Neuron (in vitro differentiated cells): ENCODE measurements around the gene BABAM2.
"Not testable (repeated sequence)": the region's sequence is repeated elsewhere in the genome, so short reads cannot be mapped to it uniquely, and the experiment has no call there.

Source experiments
- H2AFZ ChIP-seq: one replicate; pipeline ENCODE4 v1.6.1; 2013; ENCODE audit warnings: low read depth, mild to moderate bottlenecking, inconsistent platforms, low read length, moderate library complexity
- H3K27me3 ChIP-seq: one replicate; pipeline ENCODE4 v1.6.1; 2013; ENCODE audit warnings: low read length; ENCODE audit not compliant: insufficient read depth
- H3K36me3 ChIP-seq: one replicate; pipeline ENCODE4 v1.6.1; 2013; ENCODE audit warnings: low read length; ENCODE audit not compliant: insufficient read depth
- H3K4me1 ChIP-seq: one replicate; pipeline ENCODE4 v1.6.1; 2013; ENCODE audit warnings: low read length; ENCODE audit not compliant: insufficient read depth
- H3K4me3 ChIP-seq: 2 replicates; pipeline ENCODE4 v1.5.1; 2013; ENCODE audit warnings: mild to moderate bottlenecking, low read length, moderate library complexity
- H3K9me3 ChIP-seq: one replicate; pipeline ENCODE4 v1.6.1; 2013; ENCODE audit warnings: low read length

The BABAM2 gene

DNA sequence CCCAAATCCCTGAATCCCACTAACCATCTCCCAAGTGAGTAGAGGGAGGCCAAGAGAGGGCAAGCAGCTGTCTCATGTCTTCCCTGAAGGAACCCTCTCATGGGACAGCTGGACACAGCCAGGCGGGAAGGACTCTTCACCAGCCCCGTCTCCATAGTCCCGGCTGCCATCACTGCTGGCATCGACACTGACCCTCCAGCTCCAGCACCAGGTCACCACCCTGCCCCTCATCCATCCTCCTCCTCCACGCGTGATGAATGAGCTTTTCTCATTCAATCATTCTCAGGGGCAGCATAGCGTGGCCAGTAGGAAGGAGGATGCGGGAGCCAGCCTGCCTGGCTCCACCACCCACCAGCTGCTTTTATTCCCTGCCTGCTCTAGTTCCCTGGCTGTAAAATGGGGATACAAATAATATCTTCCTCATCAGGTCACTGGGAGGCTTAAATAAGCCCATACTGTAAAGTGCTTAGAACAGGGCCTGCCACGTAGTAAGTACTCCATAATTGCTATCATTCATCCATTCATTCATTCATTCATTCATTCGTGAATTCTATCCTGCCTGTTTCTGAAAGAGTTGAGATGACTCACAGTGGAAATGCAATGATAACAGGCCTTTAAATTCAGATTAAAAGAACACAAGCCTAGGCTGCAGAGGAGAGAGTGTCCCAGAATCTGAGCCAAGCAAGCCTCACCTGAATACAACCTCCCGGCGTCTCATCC, 471.6 kb downstream of the BABAM2 start:
- H3K9me3 ChIP-seq, result no peaks in the 10 kb centered on the region
- H3K4me1 ChIP-seq, result peaks cover 8% of the 10 kb centered on the region
- H3K4me3 ChIP-seq, result no peak overlapping the region
- H3K36me3 ChIP-seq, result no peaks in the 10 kb centered on the region
- no peak overlapping the region for H2AFZ ChIP-seq
- H3K27me3 ChIP-seq, result no peaks in the 10 kb centered on the region

DNA sequence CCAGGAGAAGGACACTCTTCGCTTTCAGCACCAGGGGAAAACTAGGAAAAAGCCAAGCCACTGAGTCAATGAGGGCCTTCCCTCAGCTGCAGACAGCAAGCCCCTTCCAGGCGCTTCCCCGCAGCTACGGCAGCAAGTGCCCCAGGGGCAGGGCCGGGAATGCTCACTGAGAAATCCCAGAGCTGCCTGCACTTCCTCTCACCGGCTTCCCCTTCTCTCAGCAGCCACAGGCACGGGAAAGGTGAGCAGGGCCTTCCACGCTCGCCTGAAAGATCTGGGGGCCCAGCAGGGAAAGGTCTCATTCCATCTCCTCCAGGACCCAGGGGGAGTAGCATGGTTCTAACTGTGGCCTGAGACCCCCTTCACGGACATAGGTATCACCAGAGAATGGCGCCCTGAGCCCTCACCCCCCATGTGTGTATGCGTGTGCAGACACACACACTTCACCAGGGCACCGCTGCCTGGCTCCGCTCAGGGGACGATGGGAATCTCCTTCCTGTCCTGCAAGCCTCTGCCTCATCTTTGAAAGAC, 472.5 kb downstream of the BABAM2 start:
- Histone ChIP-seq H3K27me3 (no peaks in the 10 kb centered on the region), H3K4me1 (peaks cover 8% of the 10 kb centered on the region), H3K9me3 (no peaks in the 10 kb centered on the region), H2AFZ (no peak overlapping the region), H3K4me3 (no peak overlapping the region), H3K36me3 (no peaks in the 10 kb centered on the region)

DNA sequence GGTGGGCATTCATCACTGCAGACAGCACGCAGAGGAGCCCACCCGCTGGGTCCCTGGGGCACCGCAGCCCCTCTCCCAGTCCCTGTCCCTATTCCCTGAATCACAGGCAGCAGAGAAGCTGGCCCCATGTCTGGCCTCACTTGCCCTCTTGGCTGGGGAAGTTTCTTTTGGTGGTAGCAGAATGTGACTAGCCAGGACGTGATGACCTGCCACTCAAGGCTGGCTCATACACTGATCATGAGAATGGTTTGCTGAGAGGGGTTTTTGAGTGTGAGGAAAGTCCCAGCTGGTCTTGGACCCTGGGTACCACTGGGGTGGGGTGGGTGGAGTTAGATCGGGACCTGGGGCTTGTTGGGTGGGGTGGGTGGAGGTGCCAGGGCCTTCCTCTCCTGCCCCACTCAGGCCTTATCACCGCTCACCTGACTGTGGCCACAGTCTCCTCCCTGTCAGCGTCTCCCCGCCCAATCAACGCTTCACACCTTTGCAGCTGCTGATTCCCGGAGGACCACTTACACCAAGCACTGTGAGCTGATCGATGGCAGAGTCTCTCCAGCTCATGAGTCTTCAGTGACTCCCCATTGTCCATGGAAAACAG, 473.3 kb downstream of the BABAM2 start:
- H2AFZ ChIP-seq, result no peak overlapping the region
- H3K4me1 ChIP-seq, result peaks cover 8% of the 10 kb centered on the region
- H3K4me3 ChIP-seq, result no peak overlapping the region
- H3K9me3 ChIP-seq, result no peaks in the 10 kb centered on the region
- H3K27me3 ChIP-seq, result no peaks in the 10 kb centered on the region
- no peaks in the 10 kb centered on the region for H3K36me3 ChIP-seq

DNA sequence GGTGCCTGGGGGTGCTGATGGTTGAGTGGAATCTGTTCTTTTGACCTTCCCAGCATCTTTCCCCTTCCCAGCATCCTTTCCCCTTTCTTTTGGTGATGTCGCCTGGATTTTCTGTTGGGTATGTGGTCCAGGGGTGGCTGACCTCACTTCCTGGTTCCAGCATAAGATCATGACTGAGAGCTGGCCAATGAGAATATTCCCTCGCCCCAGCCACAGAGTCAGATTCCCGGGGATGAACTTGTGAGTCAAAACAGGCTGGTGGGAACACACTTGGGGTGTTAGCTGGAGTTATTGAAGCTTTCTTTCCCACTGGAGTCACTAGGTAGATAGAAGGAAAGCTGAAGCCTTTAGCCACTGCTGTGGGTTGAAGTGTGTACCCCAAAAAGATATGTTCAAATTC, 474.1 kb downstream of the BABAM2 start:
- H3K27me3 ChIP-seq, result no peaks in the 10 kb centered on the region
- H3K4me1 ChIP-seq, result peaks cover 8% of the 10 kb centered on the region
- no peaks in the 10 kb centered on the region for H3K9me3 ChIP-seq
- no peak overlapping the region for H3K4me3 ChIP-seq
- H3K36me3 ChIP-seq, result no peaks in the 10 kb centered on the region
- no peak overlapping the region for H2AFZ ChIP-seq

GRCh38 chr2:28365158-28365557, 474.6 kb downstream of the BABAM2 start:
- no peaks in the 10 kb centered on the region for H3K9me3 ChIP-seq
- no peaks in the 10 kb centered on the region for H3K27me3 ChIP-seq
- no peaks in the 10 kb centered on the region for H3K36me3 ChIP-seq
- peaks cover 8% of the 10 kb centered on the region for H3K4me1 ChIP-seq
- H2AFZ ChIP-seq, result no peak overlapping the region
- H3K4me3 ChIP-seq, result no peak overlapping the region

GRCh38 chr2:28366149-28366495, 475.6 kb downstream of the BABAM2 start:
- H3K4me1 ChIP-seq, result peaks cover under 1% of the 10 kb centered on the region
- no peaks in the 10 kb centered on the region for H3K36me3 ChIP-seq
- no peak overlapping the region for H2AFZ ChIP-seq
- no peak overlapping the region for H3K4me3 ChIP-seq
- H3K9me3 ChIP-seq, result no peaks in the 10 kb centered on the region
- H3K27me3 ChIP-seq, result no peaks in the 10 kb centered on the region

DNA sequence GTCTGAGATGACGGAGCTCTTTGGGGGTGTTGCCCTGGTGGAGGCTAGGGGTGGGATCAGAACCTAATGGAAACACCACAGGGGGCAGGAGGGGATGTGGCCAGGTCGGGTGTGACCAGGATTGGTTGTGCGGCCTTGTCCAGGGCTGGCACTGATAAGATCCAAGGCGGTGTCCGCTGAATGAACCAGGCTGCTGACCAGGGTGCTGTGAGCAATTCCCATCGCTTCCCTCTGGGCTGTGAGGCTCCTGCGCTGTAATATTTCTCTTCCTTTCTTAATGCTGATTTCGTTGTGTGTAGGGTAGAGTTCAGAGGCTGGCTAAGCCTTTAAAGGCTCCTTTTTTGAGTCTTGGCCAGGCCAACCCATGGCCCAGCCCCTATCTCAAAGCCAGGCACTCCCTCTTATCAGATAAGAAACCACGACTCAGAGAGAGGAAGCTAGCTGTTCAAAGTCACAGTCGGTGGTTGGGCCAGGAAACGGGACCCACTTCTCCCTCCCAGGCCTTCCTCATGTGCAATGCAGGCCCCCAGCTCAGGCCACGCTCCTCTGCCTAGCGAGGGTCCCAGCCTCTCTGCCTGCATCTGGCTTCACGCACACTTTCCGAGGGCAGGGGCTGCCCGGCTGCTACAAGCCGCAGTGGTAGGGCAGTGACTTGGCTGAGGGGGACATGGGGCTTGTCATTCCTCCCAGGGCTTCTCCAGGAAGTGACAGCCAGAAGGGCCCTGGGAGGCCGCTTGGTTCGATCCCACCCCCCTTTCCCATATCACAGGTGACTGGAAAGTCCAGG, 476.2 kb downstream of the BABAM2 start:
- H3K4me3 ChIP-seq, result no peak overlapping the region
- no peaks in the 10 kb centered on the region for H3K4me1 ChIP-seq
- H3K36me3 ChIP-seq, result no peaks in the 10 kb centered on the region
- H2AFZ ChIP-seq, result no peak overlapping the region
- no peaks in the 10 kb centered on the region for H3K27me3 ChIP-seq
- H3K9me3 ChIP-seq, result no peaks in the 10 kb centered on the region

DNA sequence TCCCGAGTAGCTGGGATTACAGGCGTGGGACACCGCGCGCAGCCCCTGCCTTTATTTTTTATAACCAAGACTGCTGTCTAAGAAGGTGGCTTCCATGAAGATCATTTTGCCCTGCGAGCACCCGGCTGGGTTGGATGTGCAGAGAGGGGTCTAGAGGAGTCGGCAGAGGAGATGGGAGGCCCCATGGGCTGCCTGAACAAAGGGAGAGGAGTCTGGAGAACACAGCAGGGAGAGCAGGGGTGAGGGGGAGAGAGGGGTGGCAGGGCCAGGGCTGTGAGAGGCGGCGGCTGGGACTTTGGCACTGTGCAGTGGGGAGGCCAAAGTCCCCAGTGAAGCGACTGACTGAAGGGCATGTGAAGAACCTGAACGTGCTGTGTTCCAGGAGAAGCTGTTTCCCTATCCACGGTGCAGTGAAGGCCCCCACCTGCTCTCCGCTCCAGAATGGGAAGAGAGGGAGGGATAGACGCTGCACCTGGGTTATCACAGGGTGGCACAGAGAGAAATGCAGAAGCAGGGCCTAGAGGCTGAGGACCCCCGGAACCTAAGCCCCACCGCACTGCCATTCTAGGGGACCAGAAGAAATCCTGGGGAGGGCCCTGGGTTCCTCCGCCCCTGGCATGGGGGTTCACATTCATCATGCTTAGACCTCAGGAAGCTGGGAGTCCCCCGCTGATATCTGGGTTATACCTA, 477.3 kb downstream of the BABAM2 start:
- H2AFZ ChIP-seq, result no peak overlapping the region
- no peaks in the 10 kb centered on the region for H3K36me3 ChIP-seq
- no peak overlapping the region for H3K4me3 ChIP-seq
- no peaks in the 10 kb centered on the region for H3K9me3 ChIP-seq
- no peaks in the 10 kb centered on the region for H3K27me3 ChIP-seq
- no peaks in the 10 kb centered on the region for H3K4me1 ChIP-seq

DNA sequence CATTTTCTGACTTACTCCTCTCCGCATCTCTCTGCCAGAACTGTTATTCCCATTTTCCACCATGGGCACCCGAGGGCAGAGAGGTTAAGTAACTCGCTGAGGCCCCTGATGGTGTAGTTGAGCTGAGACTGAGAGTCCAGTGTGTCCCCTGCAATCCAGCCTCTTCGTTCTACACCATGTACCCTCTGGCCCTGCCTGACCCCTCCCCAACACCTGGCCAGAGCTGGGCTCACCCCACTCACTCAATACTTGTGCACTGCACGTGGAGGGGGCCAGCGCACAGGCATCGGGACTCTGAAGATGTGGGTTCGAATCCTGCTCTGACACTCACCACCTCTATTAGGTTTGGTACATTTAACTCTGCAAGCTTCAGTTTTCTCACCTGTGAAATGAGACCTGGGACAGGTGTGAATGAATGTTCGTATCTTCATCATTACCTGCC, 477.8 kb downstream of the BABAM2 start:
- Histone ChIP-seq H3K4me1 (no peaks in the 10 kb centered on the region), H3K4me3 (no peak overlapping the region), H3K36me3 (no peaks in the 10 kb centered on the region), H2AFZ (no peak overlapping the region), H3K27me3 (no peaks in the 10 kb centered on the region), H3K9me3 (no peaks in the 10 kb centered on the region)

DNA sequence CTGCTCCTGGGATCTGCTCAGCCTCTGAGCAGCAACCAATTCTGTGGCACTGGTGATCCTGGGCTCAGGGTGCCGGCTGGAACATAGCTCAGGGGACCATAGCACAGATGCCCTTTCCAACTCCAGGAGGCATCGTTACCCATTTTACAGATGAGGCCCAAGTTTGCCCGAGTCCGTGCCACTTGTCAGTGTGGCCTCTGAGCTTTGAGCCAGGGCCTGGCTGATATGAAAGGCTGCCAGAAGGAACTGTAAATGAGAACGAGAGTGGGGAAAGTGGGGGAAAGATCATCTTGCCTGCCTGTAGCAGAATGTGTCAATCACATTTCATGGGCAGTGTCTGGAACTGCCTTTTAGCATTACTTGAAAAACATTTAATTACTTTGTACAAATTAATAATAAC, 478.8 kb downstream of the BABAM2 start:
- no peak overlapping the region for H2AFZ ChIP-seq
- H3K36me3 ChIP-seq, result no peaks in the 10 kb centered on the region
- no peak overlapping the region for H3K4me3 ChIP-seq
- H3K27me3 ChIP-seq, result no peaks in the 10 kb centered on the region
- H3K4me1 ChIP-seq, result no peaks in the 10 kb centered on the region
- no peaks in the 10 kb centered on the region for H3K9me3 ChIP-seq

DNA sequence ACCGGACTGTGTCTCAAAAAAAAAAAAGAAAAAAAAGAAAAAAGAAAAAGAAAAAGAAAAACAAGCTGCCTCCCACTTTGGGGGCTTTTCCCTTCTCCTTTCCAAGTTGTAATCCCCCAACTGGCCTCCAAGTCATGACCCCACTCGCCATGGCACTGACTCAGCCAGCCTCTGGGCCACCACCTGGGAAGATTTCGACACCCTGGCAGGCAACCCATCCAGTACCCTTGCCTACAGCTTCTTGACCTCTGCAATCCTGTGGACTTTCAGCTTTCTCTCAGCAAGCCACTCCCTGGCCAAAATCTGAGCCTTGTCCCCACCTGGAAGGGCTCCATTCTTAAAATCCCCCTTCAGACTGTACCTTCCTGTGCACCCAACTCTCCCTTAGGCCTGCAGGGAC, 479.8 kb downstream of the BABAM2 start:
- no peaks in the 10 kb centered on the region for H3K4me1 ChIP-seq
- no peaks in the 10 kb centered on the region for H3K9me3 ChIP-seq
- H3K27me3 ChIP-seq, result peaks cover 4% of the 10 kb centered on the region
- H3K4me3 ChIP-seq, result no peak overlapping the region
- no peak overlapping the region for H2AFZ ChIP-seq
- no peaks in the 10 kb centered on the region for H3K36me3 ChIP-seq

DNA sequence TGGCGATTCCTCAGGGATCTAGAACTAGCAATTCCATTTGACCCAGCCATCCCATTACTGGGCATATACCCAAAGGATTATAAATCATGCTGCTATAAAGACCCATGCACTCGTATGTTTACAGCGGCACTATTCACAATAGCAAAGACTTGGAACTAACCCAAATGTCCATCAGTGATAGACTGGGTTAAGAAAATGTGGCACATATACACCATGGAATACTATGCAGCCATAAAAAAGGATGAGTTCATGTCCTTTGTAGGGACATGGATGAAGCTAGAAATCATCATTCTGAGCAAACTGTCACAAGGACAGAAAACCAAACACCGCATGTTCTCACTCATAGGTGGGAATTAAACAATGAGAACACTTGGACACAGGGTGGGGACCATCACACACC, 481.2 kb downstream of the BABAM2 start:
- H3K27me3 ChIP-seq, H3K4me3 ChIP-seq, H3K36me3 ChIP-seq: not testable (repeated sequence)

DNA sequence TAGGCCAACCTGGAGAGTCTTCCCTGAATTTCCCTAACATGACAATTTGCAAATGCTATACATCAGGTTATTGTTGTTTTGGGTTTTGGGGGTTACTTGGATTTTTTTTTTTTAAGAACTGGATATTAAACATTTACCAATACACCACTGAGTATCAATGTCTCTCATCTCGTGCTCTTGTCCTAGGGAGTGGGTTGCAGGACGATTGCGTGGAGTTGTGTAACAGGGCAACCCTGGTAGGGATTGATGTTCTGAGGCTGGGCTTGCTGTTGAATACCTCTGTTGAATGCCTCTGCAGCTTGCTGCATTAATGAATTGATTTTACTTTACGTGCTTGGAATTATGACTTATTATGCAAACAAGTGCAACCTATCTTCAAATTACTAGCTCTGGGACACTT, 483.3 kb downstream of the BABAM2 start:
- Histone ChIP-seq H3K27me3 (peaks cover 4% of the 10 kb centered on the region), H3K4me1 (no peaks in the 10 kb centered on the region), H3K4me3 (no peak overlapping the region), H3K36me3 (no peaks in the 10 kb centered on the region), H3K9me3 (no peaks in the 10 kb centered on the region), H2AFZ (no peak overlapping the region)

More for the DNA sequence above, 481.2 kb downstream of the BABAM2 start:
- not testable (repeated sequence) for H3K9me3 ChIP-seq, H2AFZ ChIP-seq, H3K4me1 ChIP-seq
